K562 (cell line): ENCODE measurements around the gene CLASP1. TPM values are rescaled to one million over a fixed set of nuclear protein-coding genes. Genes with fewer than 3 reads are reported as not detected.
A peak's percentile ranks its signal among the peaks of the same experiment; 100 is the strongest.

Experiments used
- BCOR ChIP-seq: fragments of 450-650 bp; IDR thresholded peaks from 2 replicates; pipeline ENCODE4 v1.6.1; 2016
- EHMT2 ChIP-seq: fragments of 450-650 bp; IDR thresholded peaks from 2 replicates; pipeline ENCODE4 v1.6.1; 2018; ENCODE audit warnings: antibody characterized with exemption
- ELF2 ChIP-seq: fragments of 250-450 bp; sonication (Bioruptor Pico); IDR thresholded peaks from 2 replicates; pipeline ENCODE4 v1.5.0; 2021; ENCODE audit warnings: mild to moderate bottlenecking
- ETS1 ChIP-seq: conservative IDR thresholded peaks from 2 replicates; pipeline ENCODE4 v1.6.1; 2011; ENCODE audit warnings: low read depth, mild to moderate bottlenecking, low read length; ENCODE audit not compliant: control insufficient read depth
- FIP1L1 ChIP-seq: fragments of 200-400 bp; formaldehyde crosslinking; IDR thresholded peaks from 2 replicates; pipeline ENCODE4 v1.6.1; 2018; ENCODE audit warnings: mild to moderate bottlenecking, low read depth, low read length; ENCODE audit not compliant: poor library complexity, severe bottlenecking
- HIVEP1 ChIP-seq: fragments of 250-450 bp; sonication (Bioruptor Pico); IDR thresholded peaks from 2 replicates; pipeline ENCODE4 v1.4.0; 2020; ENCODE audit warnings: mild to moderate bottlenecking
- HMGXB4 ChIP-seq: sonication (generic); formaldehyde crosslinking; IDR thresholded peaks from 2 replicates; pipeline ENCODE4 v1.8.1; 2023; ENCODE audit warnings: mild to moderate bottlenecking, missing genetic modification reagents
- HNRNPH1 ChIP-seq: fragments of 200-400 bp; formaldehyde crosslinking; optimal IDR thresholded peaks from 2 replicates; pipeline ENCODE3; 2017; ENCODE audit warnings: low read depth, mild to moderate bottlenecking, low read length, moderate library complexity
- HOXB6 ChIP-seq: fragments of 250-450 bp; sonication (Bioruptor Pico); IDR thresholded peaks from 2 replicates; pipeline ENCODE4 v1.5.1; 2022; ENCODE audit warnings: mild to moderate bottlenecking, borderline replicate concordance
- JUNB ChIP-seq: fragments of 450-650 bp; formaldehyde crosslinking; conservative IDR thresholded peaks from 2 replicates; pipeline ENCODE4 v1.4.0; 2020; ENCODE audit warnings: mild to moderate bottlenecking
- MAX ChIP-seq: sonication (generic); formaldehyde crosslinking; IDR thresholded peaks from 2 replicates; pipeline ENCODE4 v1.9.0; 2022; ENCODE audit warnings: mild to moderate bottlenecking, missing genetic modification reagents
- MEF2D ChIP-seq: conservative IDR thresholded peaks from 2 replicates; pipeline ENCODE4 v1.6.1; 2016; ENCODE audit warnings: low read depth, missing genetic modification characterization, missing compliant biosample characterization
- MXD1 ChIP-seq: fragments of 250-450 bp; sonication (Bioruptor Pico); IDR thresholded peaks from 2 replicates; pipeline ENCODE4 v1.8.0; 2021; ENCODE audit warnings: borderline replicate concordance, mild to moderate bottlenecking, moderate library complexity; ENCODE audit not compliant: poor library complexity, severe bottlenecking
- RBM39 ChIP-seq: fragments of 200-400 bp; formaldehyde crosslinking; optimal IDR thresholded peaks from 2 replicates; pipeline ENCODE3; 2018; ENCODE audit warnings: low read depth, low read length
- SP1 ChIP-seq: sonication (generic); formaldehyde crosslinking; IDR thresholded peaks from 2 replicates; pipeline ENCODE4 v1.8.1; 2022; ENCODE audit warnings: mild to moderate bottlenecking, missing genetic modification reagents
- SP2 ChIP-seq: IDR thresholded peaks from 2 replicates; pipeline ENCODE4 v1.6.1; 2011; ENCODE audit warnings: mild to moderate bottlenecking, low read depth, low read length, moderate library complexity; ENCODE audit not compliant: poor library complexity, severe bottlenecking; ENCODE audit errors: extremely low read depth
- TCF3 ChIP-seq: sonication (generic); formaldehyde crosslinking; IDR thresholded peaks from 2 replicates; pipeline ENCODE4 v1.4.0; 2020; ENCODE audit warnings: mild to moderate bottlenecking, missing genetic modification reagents
- ZBTB1 ChIP-seq: sonication (generic); formaldehyde crosslinking; IDR thresholded peaks from 2 replicates; pipeline ENCODE4 v1.8.1; 2023; ENCODE audit warnings: missing genetic modification reagents, low read depth, mild to moderate bottlenecking, borderline replicate concordance
- ZBTB12 ChIP-seq: fragments of 250-450 bp; sonication (Bioruptor Pico); IDR thresholded peaks from 2 replicates; pipeline ENCODE4 v1.4.0; 2020
- ZNF41 ChIP-seq: fragments of 250-450 bp; sonication (Bioruptor Pico); conservative IDR thresholded peaks from 2 replicates; pipeline ENCODE4 v1.4.0; 2020; ENCODE audit warnings: mild to moderate bottlenecking
- ZNF586 ChIP-seq: fragments of 450-650 bp; formaldehyde crosslinking; conservative IDR thresholded peaks from 2 replicates; pipeline ENCODE4 v1.4.0; 2020; ENCODE audit warnings: mild to moderate bottlenecking, moderate library complexity
- ZNF668 ChIP-seq: fragments of 250-450 bp; sonication (Bioruptor Pico); IDR thresholded peaks from 2 replicates; pipeline ENCODE4 v1.8.0; 2022; ENCODE audit warnings: mild to moderate bottlenecking, inconsistent platforms
- ZNF79 ChIP-seq: fragments of 250-450 bp; sonication (Bioruptor Pico); IDR thresholded peaks from 2 replicates; pipeline ENCODE4 v1.4.0; 2020; ENCODE audit warnings: low read depth, mild to moderate bottlenecking, moderate library complexity
- polyA plus RNA-seq, 8 experiments: library from polyadenylated mRNA; depleted of rRNA in 4 of 8; stranded (reverse) in 5 of 8; unstranded in 3 of 8; fragments of >200 nt; fragmentation: Nextera tagmentation in 2 of 8; fragmentation: Illumina TruSeq in 1 of 8; extraction: Ambion mirVana in 2 of 8; extraction: Trizol in 1 of 8; gene quantifications; 2 replicates each; pipeline versions ENCODE4 v1.2.1 to v1.2.3, GENCODE V29; 2011 to 2014; ENCODE audit warnings: inconsistent platforms in 1 of 8, missing spikeins in 1 of 8
- total RNA-seq, 7 experiments: library from RNA; depleted of rRNA in 6 of 7; stranded (reverse); fragments of >200 nt in 6 of 7; fragmentation: Illumina TruSeq in 2 of 7; extraction: Trizol in 2 of 7; gene quantifications; 2 replicates each; pipeline versions ENCODE4 v1.2.1 to v1.2.3, GENCODE V29; 2011 to 2021; ENCODE audit warnings: low replicate concordance in 1 of 7

The CLASP1 gene
- total and polyA plus RNA-seq, 9 of the 15 experiments (the other 6 are each of a cell fraction or from before 2014, with no cell fraction given) = 1.7 to 40.3 (median 20.7) TPM

- TF ChIP-seq ELF2 (CRISPR knock-in tag) (no peak), RBM39 (no peak), ZNF79 (CRISPR knock-in tag) (no peak), ZBTB1 (no peak), ZNF41 (no peak), ZNF668 (no peak), ZNF586 (CRISPR knock-in tag) (no peak), SP2 (no peak), HIVEP1 (CRISPR knock-in tag) (no peak), MXD1 (CRISPR knock-in tag) (no peak), HOXB6 (CRISPR knock-in tag) (no peak), EHMT2 (0 out of 2 replicates have a peak, but pooled peaks have one; percentile 35), HMGXB4 (CRISPR knock-in tag) (no peak), BCOR (no peak), SP1 (CRISPR knock-in tag) (no peak), HNRNPH1 (no peak), MEF2D (tag) (no peak), MAX (CRISPR knock-in tag) (no peak), JUNB (CRISPR knock-in tag) (no peak), TCF3 (CRISPR knock-in tag) (no peak), ETS1 (no peak), ZBTB12 (CRISPR knock-in tag) (peak; percentile 46; the same call in 1 of the 2 replicates), FIP1L1 (no peak)
Observed at GRCh38 chr2:121532347-121532766, 116.9 kb downstream of the CLASP1 start (continued).
